DND-41 (cell line): ENCODE results near the gene GRIK3.

Source experiments
- ATAC-seq: fragments of 200-7000 bp; cut with Tn5 transposase; 3 replicates; pipeline ENCODE4 v1.9.1; 2021; ENCODE audit warnings: low read depth; ENCODE audit not compliant: insufficient read depth
- DNase-seq: peaks from one replicate; pipeline ENCODE4 v3.0.0-alpha.2; 2020
- H2AFZ ChIP-seq: 2 replicates; pipeline ENCODE4 v1.6.0; 2012; ENCODE audit warnings: low read depth, low read length
- H3K27ac ChIP-seq: 2 replicates; pipeline ENCODE4 v1.5.1; 2012; ENCODE audit warnings: low read length, inconsistent platforms
- H3K27me3 ChIP-seq: fragments of 200-600 bp; sonication (generic); 2 replicates; pipeline ENCODE4 v1.6.0; 2012; ENCODE audit warnings: low read length, mild to moderate bottlenecking, inconsistent platforms; ENCODE audit not compliant: insufficient read depth, poor library complexity
- H3K36me3 ChIP-seq: 2 replicates; pipeline ENCODE4 v1.5.1; 2012; ENCODE audit warnings: low read length, inconsistent platforms; ENCODE audit not compliant: insufficient read depth
- H3K4me1 ChIP-seq: 2 replicates; pipeline ENCODE4 v1.5.1; 2012; ENCODE audit warnings: mild to moderate bottlenecking, low read length; ENCODE audit not compliant: insufficient read depth
- H3K4me2 ChIP-seq: 2 replicates; pipeline ENCODE4 v1.6.0; 2012; ENCODE audit warnings: mild to moderate bottlenecking, moderate library complexity, low read length, inconsistent platforms; ENCODE audit not compliant: insufficient read depth
- H3K4me3 ChIP-seq, 2 experiments: fragments of 200-600 bp in 1 of 2; shearing (Covaris generic) in 1 of 2; 2 replicates each; pipeline ENCODE4 v1.5.1; 2012 to 2016; ENCODE audit warnings: inconsistent platforms in 2 of 2, low read length in 2 of 2, mild to moderate bottlenecking in 2 of 2, low read depth in 1 of 2, moderate library complexity in 1 of 2
- H3K79me2 ChIP-seq: 2 replicates; pipeline ENCODE4 v1.6.0; 2012; ENCODE audit warnings: low read length, inconsistent platforms; ENCODE audit not compliant: insufficient read depth
- H3K9ac ChIP-seq: 2 replicates; pipeline ENCODE4 v1.6.0; 2012; ENCODE audit warnings: low read depth, mild to moderate bottlenecking, inconsistent platforms, low read length, moderate library complexity
- H3K9me3 ChIP-seq: 2 replicates; pipeline ENCODE4 v1.5.1; 2012; ENCODE audit warnings: low read length, moderate library complexity, mild to moderate bottlenecking, inconsistent platforms; ENCODE audit not compliant: insufficient read depth, severe bottlenecking
- H4K20me1 ChIP-seq: 2 replicates; pipeline ENCODE4 v1.6.0; 2012; ENCODE audit warnings: low read length; ENCODE audit not compliant: insufficient read depth
- EZH2 ChIP-seq: IDR thresholded peaks from 3 replicates; pipeline ENCODE4 v1.6.1; 2012; ENCODE audit warnings: borderline replicate concordance, low read depth, mild to moderate bottlenecking, moderate library complexity, low read length, inconsistent platforms; ENCODE audit not compliant: severe bottlenecking
- TF ChIP-seq, protein P1 (sequence below): IDR thresholded peaks from 2 replicates; pipeline ENCODE4 v1.5.1; 2012; ENCODE audit warnings: borderline replicate concordance, low read length, moderate library complexity, mild to moderate bottlenecking; ENCODE audit not compliant: poor library complexity, severe bottlenecking; ENCODE audit errors: extremely low read depth

The GRIK3 gene

DNA sequence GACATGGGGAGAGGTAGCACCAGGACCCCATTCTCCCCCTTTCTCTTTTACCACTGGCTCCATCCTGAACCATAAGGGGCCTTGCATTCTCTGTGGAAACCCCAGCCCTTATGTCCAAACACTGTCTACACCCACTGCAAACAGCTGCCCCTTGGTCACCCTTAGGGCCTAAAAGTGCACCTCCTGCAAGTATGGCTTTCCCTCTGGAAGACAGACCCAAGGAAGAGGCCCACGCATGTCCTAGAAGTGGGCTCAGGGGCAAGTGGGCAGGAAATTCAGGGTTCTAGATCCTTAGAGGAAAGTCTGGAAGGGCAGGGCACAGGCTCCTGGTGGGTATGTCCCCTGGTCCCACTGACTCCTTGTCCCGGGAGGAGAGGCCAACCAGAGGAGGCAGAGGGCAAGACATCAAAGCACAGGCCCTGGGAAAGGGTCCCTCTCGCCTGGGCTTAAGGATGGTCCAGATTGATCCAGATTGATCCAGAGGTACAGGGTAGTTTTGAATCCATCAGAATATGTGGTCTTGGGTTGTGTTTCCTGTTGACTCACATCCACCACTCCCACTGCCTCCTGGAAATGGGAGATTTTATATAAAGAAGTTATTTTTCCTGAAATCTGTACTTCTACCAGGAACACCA lies 150.9 kb downstream of the GRIK3 start:
- H4K20me1 ChIP-seq: no peaks in the 10 kb centered on the region
- H3K79me2 ChIP-seq: no peaks in the 10 kb centered on the region
- H3K36me3 ChIP-seq: no peaks in the 10 kb centered on the region
- no peak overlapping the region for H3K4me3 ChIP-seq
- DNase-seq (no peak), ATAC-seq (no peak)
- no peak overlapping the region for H3K27ac ChIP-seq
- no peak overlapping the region for H3K4me2 ChIP-seq
- H2AFZ ChIP-seq: no peak overlapping the region
- no peaks in the 10 kb centered on the region for H3K4me1 ChIP-seq
- no peak for TF ChIP-seq EZH2
- TF ChIP-seq, protein P1, sequence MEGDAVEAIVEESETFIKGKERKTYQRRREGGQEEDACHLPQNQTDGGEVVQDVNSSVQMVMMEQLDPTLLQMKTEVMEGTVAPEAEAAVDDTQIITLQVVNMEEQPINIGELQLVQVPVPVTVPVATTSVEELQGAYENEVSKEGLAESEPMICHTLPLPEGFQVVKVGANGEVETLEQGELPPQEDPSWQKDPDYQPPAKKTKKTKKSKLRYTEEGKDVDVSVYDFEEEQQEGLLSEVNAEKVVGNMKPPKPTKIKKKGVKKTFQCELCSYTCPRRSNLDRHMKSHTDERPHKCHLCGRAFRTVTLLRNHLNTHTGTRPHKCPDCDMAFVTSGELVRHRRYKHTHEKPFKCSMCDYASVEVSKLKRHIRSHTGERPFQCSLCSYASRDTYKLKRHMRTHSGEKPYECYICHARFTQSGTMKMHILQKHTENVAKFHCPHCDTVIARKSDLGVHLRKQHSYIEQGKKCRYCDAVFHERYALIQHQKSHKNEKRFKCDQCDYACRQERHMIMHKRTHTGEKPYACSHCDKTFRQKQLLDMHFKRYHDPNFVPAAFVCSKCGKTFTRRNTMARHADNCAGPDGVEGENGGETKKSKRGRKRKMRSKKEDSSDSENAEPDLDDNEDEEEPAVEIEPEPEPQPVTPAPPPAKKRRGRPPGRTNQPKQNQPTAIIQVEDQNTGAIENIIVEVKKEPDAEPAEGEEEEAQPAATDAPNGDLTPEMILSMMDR: no peak
- no peak overlapping the region for H3K9ac ChIP-seq
- H3K9me3 ChIP-seq: no peaks in the 10 kb centered on the region
- peaks cover under 1% of the 10 kb centered on the region for H3K27me3 ChIP-seq

DNA sequence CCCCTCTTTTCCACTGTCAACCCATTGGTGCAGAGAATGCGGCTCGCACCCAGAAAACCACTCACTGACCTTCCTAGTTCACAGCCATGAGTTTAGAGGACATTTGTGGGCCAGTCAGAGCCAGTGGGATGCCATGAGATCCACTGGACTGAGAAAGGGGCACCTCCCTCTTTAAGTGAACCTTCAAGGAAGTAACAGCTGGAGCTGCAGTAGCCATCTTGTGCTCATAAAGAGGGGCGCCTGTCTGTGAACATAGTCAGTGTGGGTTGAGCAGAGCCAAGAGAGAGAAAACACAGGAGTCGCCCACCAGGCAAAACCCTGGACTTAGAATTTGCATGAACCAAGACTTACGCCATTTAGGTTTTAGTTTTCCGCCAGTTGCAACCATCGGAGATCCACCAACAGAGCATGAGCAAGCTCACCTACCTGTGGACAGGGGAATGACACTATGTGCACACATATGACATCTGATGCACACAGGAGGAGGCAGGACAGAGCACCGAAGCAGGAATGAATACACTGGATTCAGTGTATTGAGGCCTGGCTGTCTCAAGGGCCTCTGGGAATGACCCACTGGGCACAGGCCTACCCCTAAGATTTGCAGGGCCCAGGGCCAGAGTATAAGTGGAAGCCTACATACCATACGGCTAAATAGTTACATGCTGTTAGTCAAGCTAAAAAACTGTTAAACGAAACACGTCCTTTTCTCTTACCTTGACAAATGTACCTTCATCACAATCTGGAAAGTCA lies 151.6 kb downstream of the GRIK3 start:
- H3K4me1 ChIP-seq: no peaks in the 10 kb centered on the region
- H4K20me1 ChIP-seq: no peaks in the 10 kb centered on the region
- no peak overlapping the region for H2AFZ ChIP-seq
- DNase-seq: no peak
- H3K79me2 ChIP-seq: no peaks in the 10 kb centered on the region
- no peaks in the 10 kb centered on the region for H3K9me3 ChIP-seq
- no peak overlapping the region for H3K9ac ChIP-seq
- H3K4me2 ChIP-seq: no peak overlapping the region
- H3K36me3 ChIP-seq: no peaks in the 10 kb centered on the region
- TF ChIP-seq, protein P1: no peak
- TF ChIP-seq EZH2: no peak
- no peak overlapping the region for H3K4me3 ChIP-seq
- ATAC-seq: no peak
- peaks cover 6% of the 10 kb centered on the region for H3K27me3 ChIP-seq
- H3K27ac ChIP-seq: no peak overlapping the region

DNA sequence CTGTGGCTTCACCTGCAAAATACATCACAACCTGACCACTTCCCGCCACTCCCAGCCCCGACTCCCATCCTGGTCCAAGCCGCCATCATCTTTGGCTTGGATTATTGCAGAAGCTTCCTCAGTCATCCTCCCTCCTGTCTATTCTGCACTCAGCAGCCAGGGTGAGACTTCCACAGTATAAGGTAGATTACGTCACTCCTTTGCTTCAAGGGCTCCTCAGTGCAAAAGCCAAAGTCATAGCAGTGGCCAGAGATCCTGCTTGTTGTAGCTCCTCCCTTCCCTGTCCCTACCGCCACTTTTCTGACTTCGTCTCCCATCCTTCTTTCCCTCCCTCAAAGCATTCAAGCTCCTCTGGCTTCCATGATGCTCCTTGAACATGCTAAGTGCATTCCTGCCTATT lies 152.8 kb downstream of the GRIK3 start:
- Histone ChIP-seq H4K20me1 (no peaks in the 10 kb centered on the region), H3K79me2 (no peaks in the 10 kb centered on the region), H3K9me3 (no peaks in the 10 kb centered on the region), H3K27me3 (peaks cover 9% of the 10 kb centered on the region), H3K36me3 (no peaks in the 10 kb centered on the region), H3K4me3 (no peak overlapping the region), H3K27ac (no peak overlapping the region), H3K4me2 (no peak overlapping the region), H3K9ac (no peak overlapping the region), H2AFZ (no peak overlapping the region), H3K4me1 (no peaks in the 10 kb centered on the region)
- no peak for ATAC-seq
- no peak for DNase-seq
- TF ChIP-seq, protein P1: no peak
- TF ChIP-seq EZH2: no peak
